ENCODE measurements around the gene HNRNPUL1. TPM values are rescaled to one million over a fixed set of nuclear protein-coding genes. Genes with fewer than 3 reads are reported as not detected.
A peak's percentile ranks its signal among the peaks of the same experiment; 100 is the strongest.

HNRNPUL1 gene
- total RNA-seq, 2 experiments from 2014 or later = 367 to 388 TPM

DNA sequence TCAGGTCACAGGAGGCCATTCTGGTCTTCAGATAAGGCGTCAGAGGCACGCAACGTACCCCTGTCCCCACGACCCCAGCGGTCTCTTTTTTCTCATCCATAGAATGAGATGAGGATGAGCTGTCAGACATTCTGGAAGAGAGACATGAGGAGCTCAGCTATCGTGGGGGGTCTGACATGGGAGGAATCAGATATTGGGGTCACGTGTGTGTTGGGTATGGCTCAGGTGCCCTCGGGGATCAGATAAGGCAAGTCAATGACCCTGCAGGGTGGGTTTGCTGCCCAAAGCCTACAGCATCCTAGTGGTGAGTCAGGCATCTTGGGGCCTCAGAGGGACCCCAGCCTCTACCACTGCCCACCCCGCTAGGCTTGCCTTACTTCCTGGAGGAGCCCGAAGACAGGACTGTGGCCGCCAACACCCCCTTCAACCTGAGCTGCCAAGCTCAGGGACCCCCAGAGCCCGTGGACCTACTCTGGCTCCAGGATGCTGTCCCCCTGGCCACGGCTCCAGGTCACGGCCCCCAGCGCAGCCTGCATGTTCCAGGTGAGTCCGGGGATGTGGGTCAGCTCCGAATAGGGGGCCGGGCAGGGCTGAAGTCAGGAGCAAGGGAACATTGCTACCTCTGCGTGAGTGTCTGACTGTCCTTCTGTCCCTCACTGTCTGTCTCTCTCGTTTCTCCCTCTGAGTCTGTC lies 42.5 kb upstream of the HNRNPUL1 start:
- peaks cover 17 to 20% of the 10 kb centered on the region in 2 experiments for H3K27me3 ChIP-seq (ENCODE audit: control insufficient read depth in 1 of 2, insufficient read depth in 2 of 2, low read length in 2 of 2)
- no peak overlapping the region for H3K27ac Mint-ChIP-seq
- no peaks in the 10 kb centered on the region for H3K36me3 ChIP-seq (ENCODE audit: insufficient read depth, low read length)
- no peaks in the 10 kb centered on the region for H3K36me3 Mint-ChIP-seq (ENCODE audit: low read depth)
- H3K9me3 ChIP-seq (ENCODE audit: control insufficient read depth in 1 of 2, insufficient read depth in 1 of 2, low read length in 2 of 2) = peaks cover 0 to 7% of the 10 kb centered on the region in 2 experiments
- no peak overlapping the region for H3K27ac ChIP-seq (ENCODE audit: low read depth in 1 of 2, low read length in 2 of 2)
- ATAC-seq (ENCODE audit: poor library complexity) (no peak), DNase-seq (no peak)
- no peak overlapping the region for H3K4me3 Mint-ChIP-seq
- POLR2A ChIA-PET = no interaction called here
- peaks cover 15% of the 10 kb centered on the region for H3K4me1 ChIP-seq (ENCODE audit: insufficient read depth, low read length)
- H3K27me3 Mint-ChIP-seq = peaks cover 47% of the 10 kb centered on the region
- H3K4me3 ChIP-seq (ENCODE audit: low read length) = no peak overlapping the region
- H3K9me3 Mint-ChIP-seq = no peaks in the 10 kb centered on the region
- intact Hi-C loops (cut with DNase I, micrococcal nuclease) = no loop called here
- CTCF ChIA-PET = interaction anchor here (1.4 kb wide), 1 partner anchor 41 kb away, joined by 4 read pairs; no protein-coding TSS in a partner anchor
- peaks cover 11% of the 10 kb centered on the region for H3K4me1 Mint-ChIP-seq (ENCODE audit: low read depth)
- TF ChIP-seq, protein P1, sequence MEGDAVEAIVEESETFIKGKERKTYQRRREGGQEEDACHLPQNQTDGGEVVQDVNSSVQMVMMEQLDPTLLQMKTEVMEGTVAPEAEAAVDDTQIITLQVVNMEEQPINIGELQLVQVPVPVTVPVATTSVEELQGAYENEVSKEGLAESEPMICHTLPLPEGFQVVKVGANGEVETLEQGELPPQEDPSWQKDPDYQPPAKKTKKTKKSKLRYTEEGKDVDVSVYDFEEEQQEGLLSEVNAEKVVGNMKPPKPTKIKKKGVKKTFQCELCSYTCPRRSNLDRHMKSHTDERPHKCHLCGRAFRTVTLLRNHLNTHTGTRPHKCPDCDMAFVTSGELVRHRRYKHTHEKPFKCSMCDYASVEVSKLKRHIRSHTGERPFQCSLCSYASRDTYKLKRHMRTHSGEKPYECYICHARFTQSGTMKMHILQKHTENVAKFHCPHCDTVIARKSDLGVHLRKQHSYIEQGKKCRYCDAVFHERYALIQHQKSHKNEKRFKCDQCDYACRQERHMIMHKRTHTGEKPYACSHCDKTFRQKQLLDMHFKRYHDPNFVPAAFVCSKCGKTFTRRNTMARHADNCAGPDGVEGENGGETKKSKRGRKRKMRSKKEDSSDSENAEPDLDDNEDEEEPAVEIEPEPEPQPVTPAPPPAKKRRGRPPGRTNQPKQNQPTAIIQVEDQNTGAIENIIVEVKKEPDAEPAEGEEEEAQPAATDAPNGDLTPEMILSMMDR (IDR thresholded peaks at IDR 0.05) = no peak

GRCh38 chr19:41222240-41222639 lies 41.9 kb upstream of the HNRNPUL1 start:
- DNase-seq = no peak
- Mint-ChIP-seq H3K4me3 (no peak overlapping the region), H3K4me1 (ENCODE audit: low read depth) (peaks cover 17% of the 10 kb centered on the region), H3K36me3 (ENCODE audit: low read depth) (no peaks in the 10 kb centered on the region), H3K9me3 (no peaks in the 10 kb centered on the region), H3K27ac (no peak overlapping the region), H3K27me3 (peaks cover 42% of the 10 kb centered on the region)
- H3K4me3 ChIP-seq (ENCODE audit: low read length) = no peak overlapping the region
- TF ChIP-seq, protein P1 (IDR thresholded peaks at IDR 0.05) = no peak
- peaks cover 19% of the 10 kb centered on the region for H3K4me1 ChIP-seq (ENCODE audit: insufficient read depth, low read length)
- H3K27me3 ChIP-seq (ENCODE audit: control insufficient read depth in 1 of 2, insufficient read depth in 2 of 2, low read length in 2 of 2) = peaks cover 17 to 20% of the 10 kb centered on the region in 2 experiments
- CTCF ChIA-PET = no interaction called here
- no peaks in the 10 kb centered on the region for H3K36me3 ChIP-seq (ENCODE audit: insufficient read depth, low read length)
- ATAC-seq (ENCODE audit: poor library complexity) = no peak
- POLR2A ChIA-PET = no interaction called here
- H3K27ac ChIP-seq (ENCODE audit: low read depth in 1 of 2, low read length in 2 of 2) = no peak overlapping the region
- intact Hi-C loops (cut with DNase I, micrococcal nuclease) = no loop called here
- H3K9me3 ChIP-seq (ENCODE audit: control insufficient read depth in 1 of 2, insufficient read depth in 1 of 2, low read length in 2 of 2) = peaks cover 0 to 7% of the 10 kb centered on the region in 2 experiments

DNA sequence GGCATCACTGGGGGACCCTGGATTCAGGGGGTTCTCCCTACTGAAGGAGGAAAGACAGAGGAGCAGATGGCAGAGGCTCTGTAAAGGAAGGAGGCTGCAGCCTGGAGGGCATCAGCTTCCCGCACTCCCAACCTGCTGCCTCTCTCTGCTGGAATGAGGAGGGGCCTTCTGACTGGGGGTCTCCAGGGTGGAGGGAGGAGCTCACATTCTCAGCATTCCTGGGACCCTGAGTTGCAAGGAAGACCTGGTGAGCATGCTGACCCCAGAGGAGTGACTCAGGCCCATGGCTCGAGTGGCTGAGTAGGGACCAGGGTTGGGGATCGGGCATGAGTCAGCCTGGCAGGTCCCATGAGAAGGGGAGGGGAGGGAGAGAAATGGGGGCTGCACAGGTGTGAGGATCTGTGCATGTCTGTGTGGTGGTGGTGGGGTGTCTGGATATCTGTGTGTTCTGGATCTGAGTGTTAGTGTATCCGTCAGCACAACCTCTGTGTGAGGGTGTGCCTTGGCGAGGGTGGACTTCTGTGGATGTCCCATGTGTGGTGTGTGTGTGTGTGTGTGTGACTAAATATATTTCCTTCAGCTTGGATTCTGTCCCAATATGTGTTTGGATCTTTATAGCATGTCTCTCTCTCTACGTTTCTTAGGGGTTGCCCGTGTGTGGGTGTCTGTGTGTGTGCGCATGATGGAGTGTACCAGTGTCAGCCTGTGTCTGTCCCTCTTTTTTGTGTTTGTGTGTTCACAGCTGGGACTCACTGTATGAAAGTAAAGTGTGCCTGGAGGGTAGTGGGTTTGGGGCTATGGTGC lies 40.5 kb upstream of the HNRNPUL1 start:
- POLR2A ChIA-PET = no interaction called here
- Histone ChIP-seq H3K4me1 (ENCODE audit: insufficient read depth, low read length) (peaks cover 19% of the 10 kb centered on the region), H3K9me3 (ENCODE audit: control insufficient read depth in 1 of 2, insufficient read depth in 1 of 2, low read length in 2 of 2) (peaks cover 0 to 7% of the 10 kb centered on the region in 2 experiments), H3K27ac (ENCODE audit: low read depth in 1 of 2, low read length in 2 of 2) (no peak overlapping the region), H3K36me3 (ENCODE audit: insufficient read depth, low read length) (no peaks in the 10 kb centered on the region), H3K4me3 (ENCODE audit: low read length) (no peak overlapping the region), H3K27me3 (ENCODE audit: control insufficient read depth in 1 of 2, insufficient read depth in 2 of 2, low read length in 2 of 2) (peaks cover 13 to 17% of the 10 kb centered on the region in 2 experiments)
- Mint-ChIP-seq H3K27ac (peak overlapping the region; percentile 18), H3K4me3 (peak overlapping the region; percentile 46), H3K36me3 (ENCODE audit: low read depth) (no peaks in the 10 kb centered on the region), H3K4me1 (ENCODE audit: low read depth) (peaks cover 18% of the 10 kb centered on the region), H3K27me3 (peaks cover 32% of the 10 kb centered on the region), H3K9me3 (no peaks in the 10 kb centered on the region)
- intact Hi-C loops (cut with DNase I, micrococcal nuclease) = no loop called here
- DNase-seq (peak in 1 of 14 experiments; percentile 33), ATAC-seq (ENCODE audit: poor library complexity) (no peak)
- TF ChIP-seq, protein P1 (IDR thresholded peaks at IDR 0.05) = no peak
- CTCF ChIA-PET = interaction anchor here (0.7 kb wide), 1 partner anchor 39 kb away, joined by 4 read pairs; no protein-coding TSS in a partner anchor

Measured in CD4-positive, alpha-beta T cell (primary cell).